Spleen (tissue), 11 donors: ENCODE data around the gene TYMP. TPM values are rescaled to one million over a fixed set of nuclear protein-coding genes. Genes with fewer than 3 reads are reported as not detected.
A peak's percentile ranks its signal among the peaks of the same experiment; 100 is the strongest.

Experiments
- DNase-seq: peaks from one replicate; pipeline ENCODE4 v3.0.0-alpha.2; 2020
- H3K27ac ChIP-seq, 8 donors: fragments of 200-600 bp; sonication (generic) in 7 of 8; 1 replicate in 4 of 8; 2 replicates in 4 of 8; pipeline versions ENCODE4 v1.5.0 to v1.8.0; 2016 to 2021; ENCODE audit warnings: inconsistent platforms in 4 of 8, mild to moderate bottlenecking in 4 of 8, moderate library complexity in 1 of 8
- H3K27me3 ChIP-seq, 7 donors: fragments of 200-600 bp; sonication (generic) in 6 of 7; replicated peaks in 1 of 7; 1 replicate in 4 of 7; 2 replicates in 3 of 7; pipeline versions ENCODE4 v1.5.0 to v1.8.0; 2016 to 2021; ENCODE audit warnings: inconsistent platforms in 3 of 7, mild to moderate bottlenecking in 1 of 7
- H3K36me3 ChIP-seq, 6 donors: fragments of 200-600 bp; sonication (generic) in 5 of 6; 1 replicate in 4 of 6; 2 replicates in 2 of 6; pipeline versions ENCODE4 v1.5.0 to v1.8.0; 2016 to 2021; ENCODE audit warnings: inconsistent platforms in 2 of 6
- H3K4me1 ChIP-seq, 6 donors: fragments of 200-600 bp; sonication (generic) in 5 of 6; 1 replicate in 3 of 6; 2 replicates in 3 of 6; pipeline versions ENCODE4 v1.5.0 to v1.8.0; 2016 to 2021; ENCODE audit warnings: inconsistent platforms in 3 of 6
- H3K4me3 ChIP-seq, 8 donors: fragments of 200-600 bp; sonication (generic) in 7 of 8; 1 replicate in 4 of 8; 2 replicates in 4 of 8; pipeline versions ENCODE4 v1.5.0 to v1.8.0; 2016 to 2021; ENCODE audit warnings: inconsistent platforms in 4 of 8, mild to moderate bottlenecking in 4 of 8, moderate library complexity in 2 of 8
- H3K9me3 ChIP-seq, 8 donors: fragments of 200-600 bp; sonication (generic) in 7 of 8; 1 replicate in 4 of 8; 2 replicates in 4 of 8; pipeline versions ENCODE4 v1.5.0 to v1.8.0; 2016 to 2021; ENCODE audit warnings: inconsistent platforms in 4 of 8
- POLR2A ChIP-seq, 3 donors: fragments of 450-650 bp; IDR thresholded peaks; one replicate each; pipeline ENCODE4 v1.5.1; 2017; ENCODE audit warnings: antibody characterized with exemption in 3 of 3, mild to moderate bottlenecking in 1 of 3
- POLR2AphosphoS5 ChIP-seq, 3 donors: sonication (generic); formaldehyde crosslinking; IDR thresholded peaks; one replicate each; pipeline ENCODE4 v1.5.1; 2017; ENCODE audit warnings: antibody characterized with exemption in 3 of 3
- WGBS, 5 donors: extraction: QIAGEN DNeasy Blood & Tissue Kit in 3 of 5; methylation state at CpG; one replicate each; pipeline versions ENCODE4 v1.1.5 to v1.1.7; 2013 to 2018; 5-methylcytosine and 5-hydroxymethylcytosine counted together
- intact Hi-C: fragments of 100-400 bp; cut with DNase I; formaldehyde crosslinking; loops from one replicate; pipeline ENCODE4 v1.15.0; 2023; ENCODE audit warnings: low total_unique reads
- polyA plus RNA-seq, 3 donors: library from polyadenylated mRNA; stranded (reverse); fragments of 200-250 nt; gene quantifications; one replicate each; pipeline ENCODE4 v1.2.1, GENCODE V29; 2013
- total RNA-seq, 7 donors: library from RNA; depleted of rRNA in 3 of 7; stranded (reverse); fragments of >200 nt in 3 of 7; fragmentation: NEBNext Ultra II Directional in 4 of 7; extraction: Animal tissue kit (Norgen Biotek cat#: 25700) in 4 of 7; gene quantifications; one replicate each; pipeline versions ENCODE4 v1.1.0 to v1.2.1, GENCODE V29; 2016 to 2021
- TF ChIP-seq, protein P1 (sequence below), 11 experiments: fragments of 200-600 bp in 7 of 11; fragments of 450-650 bp in 4 of 11; sonication (generic) in 4 of 11; IDR thresholded peaks in 8 of 11; conservative IDR thresholded peaks in 3 of 11; 1 replicate in 7 of 11; 2 replicates in 4 of 11; pipeline versions ENCODE4 v1.4.0 to v1.8.0; 2016 to 2021; ENCODE audit warnings: antibody characterized with exemption in 11 of 11, inconsistent platforms in 4 of 11, mild to moderate bottlenecking in 1 of 11
- donor health status: healthy with polysubstance abuse.
- donor health status: DM: no; HTN: no; CAD: no; lungs with moderate emphysema.
- donor health status: DM: no; HTN: no; CAD: no.
- donor health status: Bipolar disorder and iron deficiency.
- donor health status: healthy.
- donor health status: DM: no; HTN: no; CAD: no.
- donor health status: DM: yes; HTN: yes; CAD: no.

TYMP gene
- total and polyA plus RNA-seq, 10 donors, result 73.7 to 284 (median 145) TPM

DNA sequence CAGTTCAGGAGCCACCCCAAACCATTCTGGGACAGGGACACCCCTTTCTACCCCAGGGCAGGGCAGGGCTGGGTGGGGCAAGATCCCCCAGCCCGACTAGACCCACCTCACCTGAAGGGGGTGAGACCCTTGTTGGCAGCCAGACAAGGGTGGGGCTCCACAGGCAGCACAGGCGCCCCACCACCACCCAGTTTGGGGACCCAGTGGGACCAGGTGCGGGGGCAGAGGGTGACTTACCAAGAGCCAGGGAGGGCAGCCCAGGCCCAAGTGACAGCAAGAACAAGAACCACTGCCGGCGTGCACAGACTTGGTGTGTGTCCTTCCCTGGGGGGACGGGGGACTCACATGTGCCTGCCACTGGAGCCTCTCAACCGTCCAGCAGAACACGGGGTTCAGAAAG is 46.3 kb downstream of the TYMP start:
- no peak for DNase-seq
- H3K9me3 ChIP-seq, result no peaks in the 10 kb centered on the region
- TF ChIP-seq, protein P1, sequence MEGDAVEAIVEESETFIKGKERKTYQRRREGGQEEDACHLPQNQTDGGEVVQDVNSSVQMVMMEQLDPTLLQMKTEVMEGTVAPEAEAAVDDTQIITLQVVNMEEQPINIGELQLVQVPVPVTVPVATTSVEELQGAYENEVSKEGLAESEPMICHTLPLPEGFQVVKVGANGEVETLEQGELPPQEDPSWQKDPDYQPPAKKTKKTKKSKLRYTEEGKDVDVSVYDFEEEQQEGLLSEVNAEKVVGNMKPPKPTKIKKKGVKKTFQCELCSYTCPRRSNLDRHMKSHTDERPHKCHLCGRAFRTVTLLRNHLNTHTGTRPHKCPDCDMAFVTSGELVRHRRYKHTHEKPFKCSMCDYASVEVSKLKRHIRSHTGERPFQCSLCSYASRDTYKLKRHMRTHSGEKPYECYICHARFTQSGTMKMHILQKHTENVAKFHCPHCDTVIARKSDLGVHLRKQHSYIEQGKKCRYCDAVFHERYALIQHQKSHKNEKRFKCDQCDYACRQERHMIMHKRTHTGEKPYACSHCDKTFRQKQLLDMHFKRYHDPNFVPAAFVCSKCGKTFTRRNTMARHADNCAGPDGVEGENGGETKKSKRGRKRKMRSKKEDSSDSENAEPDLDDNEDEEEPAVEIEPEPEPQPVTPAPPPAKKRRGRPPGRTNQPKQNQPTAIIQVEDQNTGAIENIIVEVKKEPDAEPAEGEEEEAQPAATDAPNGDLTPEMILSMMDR (IDR thresholded peaks at IDR 0.05 in 8 of 11, conservative IDR thresholded peaks at IDR 0.05 in 3 of 11), result no peak
- TF ChIP-seq POLR2AphosphoS5 (IDR thresholded peaks at IDR 0.05) (no peak), POLR2A (IDR thresholded peaks at IDR 0.05) (no peak)
- peaks cover 0 to 82% (median 20%) of the 10 kb centered on the region in 7 donors for H3K27me3 ChIP-seq
- WGBS, 5 donors, result 89 to 98% (median 90%) methylated on average over 5 to 8 of the region's 8 CpGs
- peaks cover 5 to 33% (median 18%) of the 10 kb centered on the region in 6 donors for H3K4me1 ChIP-seq
- H3K27ac ChIP-seq, result no peak overlapping the region
- no peak overlapping the region for H3K4me3 ChIP-seq
- intact Hi-C loops, result no loop called here
- H3K36me3 ChIP-seq, result no peaks in the 10 kb centered on the region

DNA sequence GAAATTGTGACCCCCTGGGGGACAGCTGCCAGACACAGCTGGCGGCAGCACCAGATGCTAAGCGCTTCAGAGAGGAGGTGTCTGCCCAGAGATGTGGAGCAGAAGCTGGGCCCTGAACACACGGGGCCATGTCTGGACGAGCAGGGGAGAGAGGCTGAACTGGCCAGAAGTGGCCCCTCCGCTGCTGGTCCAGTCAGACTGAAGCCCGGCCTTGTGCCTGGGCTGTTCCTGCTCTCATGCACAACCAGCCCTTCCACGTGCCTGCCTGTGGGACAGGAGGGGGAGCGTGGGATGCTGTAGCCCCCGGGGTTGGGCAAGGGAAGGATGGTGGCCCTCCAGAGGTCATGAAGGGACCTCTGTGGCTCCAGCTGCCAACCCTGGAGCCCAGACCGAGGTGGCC is 46.7 kb downstream of the TYMP start:
- no peak overlapping the region for H3K4me3 ChIP-seq
- TF ChIP-seq POLR2AphosphoS5 (IDR thresholded peaks at IDR 0.05) (no peak), POLR2A (IDR thresholded peaks at IDR 0.05) (no peak)
- TF ChIP-seq, protein P1 (IDR thresholded peaks at IDR 0.05 in 8 of 11, conservative IDR thresholded peaks at IDR 0.05 in 3 of 11), result no peak
- intact Hi-C loops, result no loop called here
- no peaks in the 10 kb centered on the region for H3K9me3 ChIP-seq
- H3K36me3 ChIP-seq, result no peaks in the 10 kb centered on the region
- H3K4me1 ChIP-seq, result peaks cover 5 to 33% (median 18%) of the 10 kb centered on the region in 6 donors
- DNase-seq, result no peak
- no peak overlapping the region for H3K27ac ChIP-seq
- 79 to 92% (median 86%) methylated on average over 3 to 10 of the region's 10 CpGs for WGBS, 5 donors
- peaks cover 0 to 78% (median 20%) of the 10 kb centered on the region in 7 donors for H3K27me3 ChIP-seq

DNA sequence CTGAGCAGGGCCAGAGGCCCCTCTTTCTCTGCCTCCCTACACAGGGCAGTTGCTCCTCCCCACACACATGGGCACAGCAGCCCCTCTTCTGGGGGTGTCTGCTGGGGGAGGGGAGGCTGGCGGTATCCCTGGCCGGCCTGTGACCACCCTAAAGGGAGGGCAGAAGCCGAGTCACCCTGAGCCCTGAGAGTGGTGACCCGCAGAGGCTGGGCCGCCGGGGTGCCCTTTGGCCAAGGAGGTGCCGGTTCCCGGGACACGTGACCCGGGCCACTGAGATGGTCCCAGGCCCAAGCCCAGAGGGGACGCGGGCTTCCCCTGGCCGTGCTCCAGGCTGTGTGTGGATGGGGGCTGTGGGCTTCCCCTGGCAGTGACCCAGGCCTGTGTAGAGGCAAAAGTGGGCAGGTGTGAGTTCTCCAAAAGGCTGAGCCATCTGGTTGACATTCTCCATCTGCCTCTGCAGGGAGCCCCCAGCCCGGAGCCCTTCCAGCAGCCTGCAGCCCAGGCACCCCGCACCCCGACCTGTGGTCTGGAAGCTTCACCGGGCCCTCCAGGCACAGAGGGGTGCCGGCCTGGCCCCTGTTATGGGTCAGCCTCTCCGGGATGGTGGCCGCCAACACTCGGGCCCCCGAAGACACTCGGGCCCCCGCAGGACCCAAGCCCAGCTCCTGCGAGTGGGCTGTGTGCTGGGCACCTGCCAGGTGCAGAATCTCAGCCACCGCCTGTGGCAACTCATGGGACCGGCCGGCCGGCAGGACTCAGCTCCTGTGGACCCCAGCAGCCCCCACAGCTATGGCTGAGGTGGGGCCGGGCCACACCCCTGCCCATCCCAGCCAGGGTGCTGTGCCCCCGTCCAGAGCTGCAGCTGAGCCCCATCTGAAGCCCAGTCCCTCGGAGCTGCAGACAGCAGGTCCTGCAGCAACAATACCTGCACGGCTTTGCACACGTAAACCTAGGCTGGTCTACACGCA is 47.4 kb downstream of the TYMP start:
- H3K27me3 ChIP-seq, result peaks cover 0 to 71% (median 20%) of the 10 kb centered on the region in 7 donors
- peak overlapping the region; percentile 51 to 86 (median 58) for H3K4me3 ChIP-seq
- H3K4me1 ChIP-seq, result peaks cover 5 to 33% (median 18%) of the 10 kb centered on the region in 6 donors
- H3K27ac ChIP-seq, result peak overlapping the region in 3 of 8 donors; percentile 55 to 69 (median 62)
- H3K9me3 ChIP-seq, result no peaks in the 10 kb centered on the region
- H3K36me3 ChIP-seq, result no peaks in the 10 kb centered on the region
- WGBS, 5 donors, result 53 to 75% (median 71%) methylated on average over 8 to 35 of the region's 35 CpGs
- TF ChIP-seq POLR2A (IDR thresholded peaks at IDR 0.05) (no peak), POLR2AphosphoS5 (IDR thresholded peaks at IDR 0.05) (no peak)
- TF ChIP-seq, protein P1 (IDR thresholded peaks at IDR 0.05 in 8 of 11, conservative IDR thresholded peaks at IDR 0.05 in 3 of 11), result no peak
- intact Hi-C loops, result no loop called here
- DNase-seq, result peak; percentile 74
